Stimulated activated CD8-positive, alpha-beta memory T cell treated with anti-CD3 and anti-CD28 coated beads, Interleukin-7, amount 100 ng/mL, for 4 hours (primary cell): Measurements from ENCODE around the gene ANKRD40.

Experiments used
- DNase-seq, 2 donors: peaks; one replicate each; pipeline ENCODE4 v3.0.0-alpha.2; 2020; ENCODE audit warnings: low read depth in 2 of 2

ANKRD40 gene

DNA sequence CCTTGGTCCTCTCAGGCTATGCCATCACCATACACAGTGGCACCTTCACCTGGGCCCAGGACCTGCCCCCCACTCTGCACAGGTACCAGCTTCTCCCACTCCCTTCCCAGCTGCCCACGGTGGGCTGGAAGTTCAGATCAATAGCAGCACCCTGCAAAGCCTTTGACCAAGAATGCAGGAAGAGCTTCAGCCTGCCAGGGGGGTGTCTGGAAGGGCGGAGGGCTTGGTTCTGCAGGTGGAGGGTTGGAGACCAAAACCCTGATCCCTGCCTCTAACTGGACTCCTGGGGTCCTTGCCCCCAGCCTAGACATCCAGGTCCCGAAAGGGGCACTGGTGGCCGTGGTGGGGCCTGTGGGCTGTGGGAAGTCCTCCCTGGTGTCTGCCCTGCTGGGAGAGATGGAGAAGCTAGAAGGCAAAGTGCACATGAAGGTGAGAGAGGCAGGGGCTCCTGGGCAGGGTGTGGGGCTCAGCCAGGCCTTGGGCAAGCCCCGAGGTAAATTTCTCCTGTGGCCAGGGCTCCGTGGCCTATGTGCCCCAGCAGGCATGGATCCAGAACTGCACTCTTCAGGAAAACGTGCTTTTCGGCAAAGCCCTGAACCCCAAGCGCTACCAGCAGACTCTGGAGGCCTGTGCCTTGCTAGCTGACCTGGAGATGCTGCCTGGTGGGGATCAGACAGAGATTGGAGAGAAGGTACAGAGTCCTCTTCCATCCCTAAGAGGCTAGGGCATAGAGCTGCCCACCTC, 38.7 kb downstream of the ANKRD40 start:
- DNase-seq = no peak

GRCh38 chr17:50668025-50668837, 39.5 kb downstream of the ANKRD40 start:
- no peak for DNase-seq

- DNase-seq = no peak
Observed at GRCh38 chr17:50667259-50668024, 40.3 kb downstream of the ANKRD40 start.

DNA sequence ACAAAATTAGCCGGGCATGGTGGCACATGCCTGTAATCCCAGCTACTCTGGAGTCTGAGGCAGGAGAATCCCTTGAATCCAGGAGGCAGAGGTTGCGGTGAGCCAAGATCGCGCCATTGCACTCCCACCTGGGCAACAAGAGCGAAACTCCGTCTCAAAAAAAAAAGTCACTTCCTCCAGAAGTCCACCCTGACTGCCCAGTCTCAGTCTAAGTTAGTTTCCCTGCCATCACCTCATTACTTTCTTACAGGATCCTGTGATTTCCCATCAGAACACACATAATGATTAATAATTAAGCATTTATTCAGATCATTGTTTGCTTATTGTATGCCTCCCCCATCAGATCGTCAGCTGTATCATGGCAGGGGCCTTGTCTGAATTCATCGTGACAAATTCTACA, 41.4 kb downstream of the ANKRD40 start:
- no peak for DNase-seq

GRCh38 chr17:50665838-50666237, 41.9 kb downstream of the ANKRD40 start:
- no peak for DNase-seq

DNA sequence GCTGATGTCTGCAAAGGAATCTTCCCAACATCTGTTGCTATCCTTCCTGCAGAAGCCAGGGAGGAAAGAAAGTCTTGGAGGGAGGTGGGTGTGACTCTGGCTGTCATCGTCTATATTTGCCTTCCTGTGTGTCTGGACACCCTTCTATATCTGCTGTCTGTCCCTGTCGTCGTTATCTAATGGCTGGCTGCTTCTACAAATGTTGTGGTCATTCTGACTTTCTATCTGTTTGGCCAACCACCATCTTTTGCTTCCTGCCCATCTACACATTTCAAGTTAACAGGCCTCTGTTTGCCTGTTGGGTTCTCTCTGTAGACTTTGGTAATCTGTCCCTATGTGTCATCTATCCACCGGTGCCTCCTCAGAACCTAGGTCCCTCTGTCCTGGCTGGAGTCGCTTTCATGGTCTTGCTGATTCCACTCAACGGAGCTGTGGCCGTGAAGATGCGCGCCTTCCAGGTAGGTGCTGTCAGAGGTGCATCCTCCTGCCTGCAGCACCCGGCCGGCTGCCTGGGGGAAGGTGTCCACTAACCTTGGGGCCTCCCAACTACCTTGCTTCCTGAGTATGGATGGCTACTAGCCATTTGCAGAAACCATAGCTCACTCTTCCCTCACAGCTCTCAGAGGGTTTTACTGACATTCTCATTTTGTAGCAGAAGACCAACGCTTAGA, 42.8 kb downstream of the ANKRD40 start:
- no peak for DNase-seq

DNA sequence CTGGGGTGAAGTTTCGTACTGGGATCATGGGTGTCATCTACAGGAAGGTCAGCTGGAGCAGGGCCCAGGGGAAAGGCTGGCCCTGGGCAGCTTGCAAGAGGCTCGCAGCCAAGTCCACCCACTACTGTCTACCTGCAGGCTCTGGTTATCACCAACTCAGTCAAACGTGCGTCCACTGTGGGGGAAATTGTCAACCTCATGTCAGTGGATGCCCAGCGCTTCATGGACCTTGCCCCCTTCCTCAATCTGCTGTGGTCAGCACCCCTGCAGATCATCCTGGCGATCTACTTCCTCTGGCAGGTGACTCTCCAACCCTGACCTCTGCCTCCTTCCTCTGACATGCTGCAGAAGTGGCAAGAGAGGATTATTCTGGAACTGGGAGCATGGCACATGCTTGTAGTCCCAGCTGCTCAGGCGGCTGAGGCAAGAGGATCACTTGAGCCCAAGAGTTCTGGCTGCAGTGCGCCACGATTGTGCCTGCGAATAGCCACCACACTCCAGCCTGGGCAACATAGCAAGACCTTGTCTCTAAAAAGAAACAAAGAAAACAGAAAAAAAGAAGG, 43.8 kb downstream of the ANKRD40 start:
- DNase-seq = no peak

DNA sequence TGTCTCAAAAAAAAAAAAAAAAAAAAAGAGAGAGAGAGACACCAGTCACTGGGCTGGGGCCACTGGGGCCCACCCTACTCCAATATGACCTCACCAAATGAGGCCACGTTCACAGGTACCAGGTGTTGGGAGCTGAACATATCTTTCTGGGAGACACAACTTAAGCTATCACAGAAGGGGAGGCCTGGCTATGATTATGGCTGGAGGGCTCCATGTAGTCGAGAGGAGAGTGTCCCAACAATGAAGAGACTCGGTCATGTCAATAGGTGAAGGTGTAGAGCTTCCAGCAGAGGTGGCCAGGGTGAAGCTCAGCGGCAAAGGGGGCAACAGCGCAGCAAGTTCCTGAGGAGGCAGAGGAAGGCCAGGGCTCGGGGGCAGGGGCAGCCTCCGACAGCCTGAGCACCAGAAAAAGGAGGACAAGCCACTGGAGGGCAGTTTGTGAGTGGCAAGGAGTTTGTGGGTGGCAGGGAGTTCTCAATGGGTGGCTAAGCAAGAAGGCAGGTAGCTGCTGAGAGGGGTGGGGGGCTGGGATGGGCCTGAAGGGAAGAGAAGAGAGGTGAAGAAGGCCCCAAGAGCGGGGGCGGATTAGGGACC, 45.0 kb downstream of the ANKRD40 start:
- DNase-seq = no peak

- DNase-seq = no peak
Observed at GRCh38 chr17:50661795-50662391, 45.8 kb downstream of the ANKRD40 start.

DNA sequence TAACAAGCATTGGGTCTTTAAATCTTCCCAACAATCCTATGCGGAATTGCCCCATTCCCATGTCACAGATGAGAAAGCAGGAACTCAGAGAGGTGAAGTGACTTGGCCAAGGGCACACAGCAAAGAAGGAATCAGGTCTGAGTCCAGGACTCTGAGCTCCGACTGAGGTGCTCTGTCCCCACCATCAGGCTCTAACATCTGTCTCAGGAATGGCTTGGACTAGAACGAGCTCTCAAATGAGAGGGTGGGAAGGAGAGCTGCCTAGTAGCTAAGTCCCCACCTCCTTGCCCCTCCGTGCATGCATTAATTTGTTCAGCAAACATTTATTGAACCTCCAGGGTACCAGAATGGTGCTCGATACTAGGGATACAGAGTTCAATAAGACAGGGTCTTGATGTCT, 46.4 kb downstream of the ANKRD40 start:
- no peak for DNase-seq

GRCh38 chr17:50660887-50661345, 46.8 kb downstream of the ANKRD40 start:
- no peak for DNase-seq

DNA sequence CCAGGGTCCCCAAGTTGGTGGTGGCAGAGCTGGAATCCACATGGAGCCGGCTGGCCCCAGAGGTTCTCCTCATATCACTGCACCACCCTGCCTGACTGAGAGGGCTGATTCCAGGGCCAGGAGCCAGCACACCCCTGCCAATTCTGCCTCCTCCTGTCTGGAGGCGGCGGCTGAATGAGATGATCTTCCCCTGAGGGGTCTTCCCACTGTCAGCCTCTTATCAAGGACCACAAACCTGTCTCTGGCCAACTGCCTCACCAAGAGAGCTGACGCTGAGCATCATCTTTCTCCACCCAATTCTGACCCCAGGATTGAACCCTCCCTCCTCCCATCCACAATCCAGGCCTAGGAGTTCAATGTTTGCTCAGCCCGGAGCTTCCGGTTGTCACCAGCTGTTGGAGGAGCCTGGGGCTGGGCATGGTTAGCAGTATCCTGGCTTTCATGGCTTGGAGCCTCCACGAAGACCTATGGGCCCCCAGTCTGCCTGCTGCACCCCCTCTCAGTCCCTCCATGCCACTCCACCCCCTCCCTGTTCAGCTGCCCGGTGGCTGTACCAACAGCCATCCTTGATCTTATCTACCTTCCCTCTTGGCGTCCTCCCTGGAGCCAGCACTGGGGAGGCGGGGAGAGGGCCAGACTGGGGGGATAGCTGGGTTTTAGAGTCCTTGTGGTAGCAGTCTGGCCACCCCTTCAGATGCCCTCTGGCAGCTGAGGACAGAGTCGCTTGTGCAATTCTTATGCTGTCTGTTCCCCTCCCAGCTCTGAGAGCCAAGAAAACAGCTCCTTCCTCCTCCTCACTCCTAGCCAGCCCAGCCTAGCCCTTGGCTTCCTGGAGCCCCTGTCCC, 47.5 kb downstream of the ANKRD40 start:
- DNase-seq = no peak

DNA sequence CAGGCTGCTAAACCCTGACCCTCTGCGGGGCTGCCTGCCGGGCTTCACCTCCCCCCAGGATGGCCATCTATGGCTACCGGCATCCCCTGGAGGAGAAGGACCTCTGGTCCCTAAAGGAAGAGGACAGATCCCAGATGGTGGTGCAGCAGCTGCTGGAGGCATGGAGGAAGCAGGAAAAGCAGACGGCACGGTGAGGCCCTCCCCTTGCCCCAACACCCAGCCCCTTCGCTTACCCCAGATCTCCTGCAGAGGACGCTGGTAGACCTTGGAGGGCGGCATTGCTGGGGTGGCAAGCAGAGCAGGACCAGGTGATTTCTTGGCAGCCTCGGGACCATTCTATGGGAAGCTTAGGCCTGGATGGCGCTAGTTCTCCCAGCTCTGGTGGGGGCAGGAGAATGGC, 48.5 kb downstream of the ANKRD40 start:
- no peak for DNase-seq

GRCh38 chr17:50658616-50659015, 49.1 kb downstream of the ANKRD40 start:
- no peak for DNase-seq

DNA sequence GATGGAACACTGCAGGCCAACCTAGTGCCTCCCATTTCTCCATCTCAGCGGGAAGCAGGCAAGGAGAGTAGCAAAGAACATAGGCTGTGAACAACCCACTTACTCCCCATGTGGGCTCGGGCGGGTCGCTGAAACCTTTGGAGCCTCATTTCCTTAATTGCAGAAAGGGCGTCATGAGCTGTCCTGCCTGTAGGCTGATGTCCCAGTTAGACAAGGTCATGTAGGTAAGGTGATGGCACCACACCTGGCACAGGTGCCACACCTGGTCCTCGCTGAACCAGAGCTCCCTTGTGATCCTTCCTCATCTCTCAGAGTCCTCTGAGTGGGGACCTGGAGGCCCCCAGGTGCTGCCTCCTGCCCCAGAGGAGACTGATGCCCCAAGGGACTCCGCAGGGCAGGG, 50.1 kb downstream of the ANKRD40 start:
- no peak for DNase-seq

DNA sequence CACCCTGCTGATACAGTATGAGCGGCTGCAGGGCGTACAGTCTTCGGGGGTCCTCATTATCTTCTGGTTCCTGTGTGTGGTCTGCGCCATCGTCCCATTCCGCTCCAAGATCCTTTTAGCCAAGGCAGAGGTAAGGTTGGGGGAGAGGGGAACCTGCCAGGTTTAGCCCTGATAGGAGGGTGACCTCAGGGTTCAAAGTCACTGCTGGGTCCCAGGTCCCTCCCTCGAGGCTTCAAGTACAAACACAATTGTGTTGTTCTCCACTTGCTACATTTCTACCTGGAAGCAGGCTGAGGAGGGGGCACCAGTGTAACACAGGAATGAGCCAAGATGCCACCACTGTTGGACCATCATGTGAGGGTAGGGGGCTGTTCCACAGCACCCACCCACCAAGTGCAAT, 50.7 kb downstream of the ANKRD40 start:
- no peak for DNase-seq

DNA sequence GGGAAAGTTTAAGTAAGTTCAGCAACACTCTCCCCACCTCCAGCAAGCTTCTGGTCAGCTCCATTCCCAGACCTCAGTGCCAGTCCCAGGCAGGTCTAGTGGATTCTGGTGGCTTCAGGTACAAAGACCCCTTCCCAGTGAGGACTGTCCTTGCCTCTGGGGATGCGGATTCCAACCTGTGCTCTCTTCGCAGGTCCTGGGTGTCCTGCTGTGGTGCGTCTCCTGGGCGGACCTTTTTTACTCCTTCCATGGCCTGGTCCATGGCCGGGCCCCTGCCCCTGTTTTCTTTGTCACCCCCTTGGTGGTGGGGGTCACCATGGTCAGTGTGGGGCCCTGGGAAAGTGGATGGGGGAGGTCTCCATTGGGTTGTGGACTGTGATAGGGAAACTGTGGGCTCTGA, 51.2 kb downstream of the ANKRD40 start:
- no peak for DNase-seq

GRCh38 chr17:50653738-50654137, 54.0 kb downstream of the ANKRD40 start:
- no peak for DNase-seq

- no peak for DNase-seq
Observed at GRCh38 chr17:50651661-50652060, 56.1 kb downstream of the ANKRD40 start.
